K562 (cell line): ENCODE data around the gene MADD. TPM values are rescaled to one million over a fixed set of nuclear protein-coding genes. Genes with fewer than 3 reads are reported as not detected.
A peak's percentile ranks its signal among the peaks of the same experiment; 100 is the strongest.

ENCODE experiments used
- ATAC-seq: fragments of 200-7000 bp; cut with Tn5 transposase; 3 replicates; pipeline ENCODE4 v1.9.1; 2020; ENCODE audit warnings: moderate library complexity
- BruUV-seq: library from RNA; stranded (reverse); fragments of 400-500 nt; replicated peaks from 2 replicates; lab custom pipeline; 2021; lab: Mats Ljungman, UMichigan
- CTCF ChIA-PET: fragments of 300-600 bp; formaldehyde crosslinking; extraction: SDS; loops from one replicate; lab custom pipeline; 2021; ENCODE audit warnings: low intra/inter-chr PET ratio; lab: Yijun Ruan, JAX
- POLR2A ChIA-PET: fragments of 300-600, 350-650 bp; sonication (Branson Sonifier 250); formaldehyde crosslinking; extraction: SDS; loops from one replicate; lab custom pipeline; 2021; ENCODE audit warnings: antibody characterized with exemption, inconsistent platforms; lab: Yijun Ruan, JAX
- DNase-seq, 4 experiments: peaks; one replicate each; pipeline versions ENCODE4 v3.0.0 to v3.0.0-alpha.2; 2011 to 2018; ENCODE audit warnings: low spot score in 3 of 4, mixed read lengths in 3 of 4; ENCODE audit errors: extremely low read depth in 1 of 4
- FAIRE-seq: peaks from 2 replicates; lab custom pipeline; 2011; peaks lifted over from hg19 to GRCh38; lab: Jason Lieb, UNC
- H2AFZ ChIP-seq: 2 replicates; pipeline ENCODE4 v1.6.0; 2011; ENCODE audit warnings: low read depth, low read length, control low read depth, inconsistent platforms
- H3K27ac ChIP-seq: fragments of 200-600 bp; 3 replicates; pipeline ENCODE4 v1.8.0; 2011; ENCODE audit warnings: low read depth, mild to moderate bottlenecking, control low read depth, inconsistent platforms, low read length, moderate library complexity, mixed read lengths; ENCODE audit errors: extremely low read depth
- H3K27me3 ChIP-seq, 2 experiments: fragments of 300-600 bp in 1 of 2; 2 replicates in 1 of 2; 3 replicates in 1 of 2; pipeline versions ENCODE4 v1.6.0 to v1.8.0; 2011; ENCODE audit warnings: inconsistent platforms in 2 of 2, low read length in 2 of 2, mild to moderate bottlenecking in 1 of 2, mixed read lengths in 1 of 2, moderate library complexity in 1 of 2; ENCODE audit not compliant: control insufficient read depth in 2 of 2, insufficient read depth in 2 of 2
- H3K36me3 ChIP-seq: fragments of 300-600 bp; 3 replicates; pipeline ENCODE4 v1.8.0; 2011; ENCODE audit warnings: mild to moderate bottlenecking, low read length, inconsistent platforms; ENCODE audit not compliant: control insufficient read depth, insufficient read depth
- H3K4me1 ChIP-seq, 2 experiments: fragments of 200-600 bp in 1 of 2; replicated peaks in 1 of 2; 2 replicates in 1 of 2; 3 replicates in 1 of 2; pipeline versions ENCODE4 v1.5.1 to v1.8.0; 2011; ENCODE audit warnings: inconsistent platforms in 2 of 2, low read length in 2 of 2, mild to moderate bottlenecking in 1 of 2, mixed read lengths in 1 of 2, moderate library complexity in 1 of 2; ENCODE audit not compliant: control insufficient read depth in 2 of 2, insufficient read depth in 2 of 2
- H3K4me2 ChIP-seq: 2 replicates; pipeline ENCODE4 v1.6.1; 2011; ENCODE audit warnings: low read length, control low read depth, inconsistent platforms, mixed read lengths; ENCODE audit not compliant: insufficient read depth
- H3K4me3 ChIP-seq: fragments of 200-600 bp; sonication (generic), shearing (Covaris generic); 2 replicates; pipeline ENCODE4 v1.5.1; 2016; ENCODE audit warnings: control low read depth, inconsistent platforms
- H3K79me2 ChIP-seq: fragments of 200-600 bp; 3 replicates; pipeline ENCODE4 v1.8.0; 2011; ENCODE audit warnings: low read length, inconsistent platforms; ENCODE audit not compliant: control insufficient read depth, insufficient read depth
- H3K9ac ChIP-seq, 2 experiments: 2 replicates each; pipeline versions ENCODE4 v1.6.0 to v1.6.1; 2011; ENCODE audit warnings: low read depth in 2 of 2, low read length in 2 of 2, control low read depth in 1 of 2, inconsistent platforms in 1 of 2, mild to moderate bottlenecking in 1 of 2, mixed read lengths in 1 of 2; ENCODE audit not compliant: insufficient read depth in 1 of 2
- H3K9me1 ChIP-seq: one replicate; pipeline ENCODE4 v1.6.0; 2011; ENCODE audit warnings: inconsistent platforms, mild to moderate bottlenecking, low read length, moderate library complexity; ENCODE audit not compliant: control insufficient read depth, insufficient read depth
- H3K9me3 ChIP-seq: replicated peaks from 2 replicates; pipeline ENCODE4 v1.5.1; 2011; ENCODE audit warnings: low read depth, low read length, inconsistent platforms; ENCODE audit not compliant: control insufficient read depth, insufficient read depth
- H4K20me1 ChIP-seq: replicated peaks from 2 replicates; pipeline ENCODE4 v1.6.1; 2011; ENCODE audit warnings: low read length, inconsistent platforms, mixed read lengths; ENCODE audit not compliant: control insufficient read depth, insufficient read depth
- NFIC ChIP-seq: fragments of 450-650 bp; IDR thresholded peaks from 2 replicates; pipeline ENCODE4 v1.6.1; 2017; ENCODE audit warnings: mild to moderate bottlenecking, inconsistent platforms
- TRIM25 ChIP-seq: fragments of 450-650 bp; IDR thresholded peaks from 2 replicates; pipeline ENCODE4 v1.7.0; 2016; ENCODE audit warnings: borderline replicate concordance
- WGBS: fragments of 100-300 bp; shearing (Covaris generic); methylation state at CpG from one replicate; pipeline ENCODE4 v1.1.6; 2016; ENCODE audit warnings: low coverage, mixed read lengths; ENCODE audit not compliant: insufficient coverage; ENCODE audit errors: missing lambda C conversion rate; 5-methylcytosine and 5-hydroxymethylcytosine counted together
- in situ Hi-C: fragments of 300-500 bp; cut with MboI; formaldehyde crosslinking; loops from 4 replicates; pipeline ENCODE4 v1.15.0; 2018; ENCODE audit warnings: inconsistent platforms, mixed read lengths
- intact Hi-C: fragments of 100-400 bp; cut with micrococcal nuclease; formaldehyde crosslinking; loops from 2 replicates; pipeline ENCODE4 v1.14.2; 2022
- polyA plus RNA-seq, 8 experiments: library from polyadenylated mRNA; depleted of rRNA in 4 of 8; stranded (reverse) in 5 of 8; unstranded in 3 of 8; fragments of >200 nt; fragmentation: Nextera tagmentation in 2 of 8; fragmentation: Illumina TruSeq in 1 of 8; extraction: Ambion mirVana in 2 of 8; extraction: Trizol in 1 of 8; gene quantifications; 2 replicates each; pipeline versions ENCODE4 v1.2.1 to v1.2.3, GENCODE V29; 2011 to 2014; ENCODE audit warnings: inconsistent platforms in 1 of 8, missing spikeins in 1 of 8
- total RNA-seq, 7 experiments: library from RNA; depleted of rRNA in 6 of 7; stranded (reverse); fragments of >200 nt in 6 of 7; fragmentation: Illumina TruSeq in 2 of 7; extraction: Trizol in 2 of 7; gene quantifications; 2 replicates each; pipeline versions ENCODE4 v1.2.1 to v1.2.3, GENCODE V29; 2011 to 2021; ENCODE audit warnings: low replicate concordance in 1 of 7

Gene MADD
- total and polyA plus RNA-seq, 9 of the 15 experiments (the other 6 are each of a cell fraction or from before 2014, with no cell fraction given), result 0.68 to 57.6 (median 33.6) TPM

- H3K27me3 ChIP-seq, result no peaks in the 10 kb centered on the region
- no peaks in the 10 kb centered on the region for H3K9me3 ChIP-seq
- peaks cover 2% of the 10 kb centered on the region for H3K9me1 ChIP-seq
- no peaks in the 10 kb centered on the region; the same call in 1 of the 2 replicates for H4K20me1 ChIP-seq
- no peaks in the 10 kb centered on the region for H3K79me2 ChIP-seq
- peaks cover 19% of the 10 kb centered on the region; the same call in 2 of the 3 replicates for H3K36me3 ChIP-seq
- peaks cover 4 to 5% of the 10 kb centered on the region in 2 experiments; a peak in 2 of 5 replicates for H3K4me1 ChIP-seq
- H2AFZ ChIP-seq, result no peak overlapping the region
- no peak for DNase-seq
- in situ Hi-C loops (no loop called here), intact Hi-C loops (no loop called here)
- H3K4me3 ChIP-seq, result no peak overlapping the region
- BruUV-seq, result no TSS peak
- ChIA-PET CTCF (interaction anchor here (2.0 kb wide), 1 partner anchor 119 kb away, joined by 9 read pairs; the partner anchor contains the start of gene MYBPC3), POLR2A (interaction anchor here (0.7 to 10.7 kb wide), 5 partner anchors 11 to 100 kb away, joined by 3 to 110 read pairs (median 3); partner anchors contain the start of genes ACP2 and NR1H3)
- FAIRE-seq, result no peak
- no peak for ATAC-seq
- peak overlapping the region in 1 of 2 experiments; percentile 75; a peak in 1 of 4 replicates for H3K9ac ChIP-seq
- H3K27ac ChIP-seq, result no peak overlapping the region
- 68% methylated on average over 11 of the region's 12 CpGs for WGBS
- no peak for TF ChIP-seq TRIM25
- TF ChIP-seq NFIC, result peak; percentile 35; the same call in 1 of the 2 replicates
- no peak overlapping the region for H3K4me2 ChIP-seq
Measured at GRCh38 chr11:47234669-47235100, 35.2 kb upstream of the MADD start.
